GM21381 (cell line): ENCODE measurements around the gene SAMD7.
A peak's percentile ranks its signal among the peaks of the same experiment; 100 is the strongest.

Source experiments
- ATAC-seq: cut with Tn5 transposase; IDR thresholded peaks from one replicate; pipeline ENCODE4 v1.9.1; 2021; ENCODE audit warnings: mild to moderate bottlenecking, moderate library complexity; ENCODE audit not compliant: unreplicated experiment

Gene SAMD7

GRCh38 chr3:169907944-169908343, 3.4 kb upstream of the SAMD7 start:
- no peak for ATAC-seq

GRCh38 chr3:169913323-169913722, 2.0 kb downstream of the SAMD7 start:
- ATAC-seq: no peak

GRCh38 chr3:169914321-169914720, 2.9 kb downstream of the SAMD7 start:
- no peak for ATAC-seq

GRCh38 chr3:169923189-169923588, 11.8 kb downstream of the SAMD7 start:
- ATAC-seq: no peak

- ATAC-seq: no peak
These were observed 12.5 kb downstream of the SAMD7 start for GRCh38 chr3:169923831-169924230.

GRCh38 chr3:169929830-169930519, 18.6 kb downstream of the SAMD7 start:
- no peak for ATAC-seq

GRCh38 chr3:169930843-169931242, 19.5 kb downstream of the SAMD7 start:
- ATAC-seq: no peak

- peak; percentile 91 for ATAC-seq
These were observed 20.6 kb downstream of the SAMD7 start for GRCh38 chr3:169931747-169932520.

GRCh38 chr3:169939320-169939719, 27.9 kb downstream of the SAMD7 start:
- no peak for ATAC-seq

- ATAC-seq: no peak
These were observed 28.4 kb downstream of the SAMD7 start for GRCh38 chr3:169939751-169940150.

GRCh38 chr3:169940470-169941181, 29.3 kb downstream of the SAMD7 start:
- peak; percentile 74 for ATAC-seq

- ATAC-seq: peak; percentile 78
These were observed 33.9 kb downstream of the SAMD7 start for GRCh38 chr3:169945313-169945712.

- no peak for ATAC-seq
These were observed 35.0 kb downstream of the SAMD7 start for GRCh38 chr3:169946336-169946735.

GRCh38 chr3:169948559-169949448, 37.4 kb downstream of the SAMD7 start:
- ATAC-seq: no peak

- ATAC-seq: no peak
These were observed 40.7 kb downstream of the SAMD7 start for GRCh38 chr3:169952045-169952444.

- ATAC-seq: no peak
These were observed 42.2 kb downstream of the SAMD7 start for GRCh38 chr3:169953462-169954141.

- no peak for ATAC-seq
These were observed 42.9 kb downstream of the SAMD7 start for GRCh38 chr3:169954142-169954756.

GRCh38 chr3:169955406-169955805, 44.0 kb downstream of the SAMD7 start:
- no peak for ATAC-seq

- ATAC-seq: no peak
These were observed 52.8 kb downstream of the SAMD7 start for GRCh38 chr3:169964176-169964575.
